GM19328 (cell line): ENCODE results near the gene SLC38A2.
"Not testable (repeated sequence)": the region's sequence is repeated elsewhere in the genome, so short reads cannot be mapped to it uniquely, and the experiment has no call there.

Source experiments
- ATAC-seq: cut with Tn5 transposase; IDR thresholded peaks from one replicate; pipeline ENCODE4 v1.9.1; 2021; ENCODE audit warnings: mild to moderate bottlenecking, moderate library complexity; ENCODE audit not compliant: unreplicated experiment

Gene SLC38A2

DNA sequence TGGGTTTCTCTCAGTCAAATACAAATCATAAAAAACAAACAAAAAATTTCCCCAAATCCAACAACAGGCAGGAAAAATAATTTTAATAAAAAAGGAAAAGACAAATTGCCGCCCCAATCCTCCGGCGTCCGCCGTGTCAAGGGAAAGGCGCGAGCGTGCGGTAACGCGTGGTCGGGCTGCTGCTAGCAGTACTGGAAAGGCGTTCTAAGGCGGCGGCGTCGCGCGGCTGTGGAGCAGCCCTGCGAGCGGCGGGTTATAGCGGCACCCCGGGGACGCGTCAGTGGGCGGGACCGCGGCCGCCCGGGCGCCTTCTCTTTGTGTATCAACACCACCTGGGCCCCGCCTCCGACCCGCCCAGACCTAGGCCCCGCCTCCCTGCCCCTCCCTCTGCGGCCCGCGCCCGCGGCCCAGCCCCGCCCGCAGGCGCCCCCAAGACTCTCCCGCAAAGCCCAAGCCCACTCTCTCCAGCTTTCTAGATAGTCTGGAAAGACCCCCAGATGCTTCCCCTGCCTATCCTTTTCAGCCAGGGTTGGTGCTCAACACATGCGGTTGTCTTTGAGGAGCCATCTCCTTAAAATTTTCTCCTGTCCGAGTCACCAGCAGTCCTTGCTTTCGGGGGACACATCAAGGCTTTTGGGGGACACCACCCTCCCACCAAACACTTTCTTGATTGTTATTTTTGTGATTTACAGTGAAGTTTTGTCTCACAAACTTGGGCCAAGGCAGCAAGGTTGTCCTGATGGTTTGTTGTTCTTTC, at the start of gene SLC38A2:
Gene SLC38A2 (minus strand): TSS at position 230 of the 757 bp plus-strand sequence. CDS start 1,480 bp downstream, outside the sequence.
- peak; percentile 84 for ATAC-seq

- no peak for ATAC-seq
Measured at GRCh38 chr12:46419675-46420074, 47.1 kb upstream of the SLC38A2 start.

- ATAC-seq = no peak
Measured at GRCh38 chr12:46415552-46415951, 43.0 kb upstream of the SLC38A2 start.

GRCh38 chr12:46414591-46415268, 42.2 kb upstream of the SLC38A2 start:
- no peak for ATAC-seq

GRCh38 chr12:46413368-46413767, 40.8 kb upstream of the SLC38A2 start:
- no peak for ATAC-seq

- no peak for ATAC-seq
Measured at GRCh38 chr12:46412857-46413256, 40.3 kb upstream of the SLC38A2 start.

DNA sequence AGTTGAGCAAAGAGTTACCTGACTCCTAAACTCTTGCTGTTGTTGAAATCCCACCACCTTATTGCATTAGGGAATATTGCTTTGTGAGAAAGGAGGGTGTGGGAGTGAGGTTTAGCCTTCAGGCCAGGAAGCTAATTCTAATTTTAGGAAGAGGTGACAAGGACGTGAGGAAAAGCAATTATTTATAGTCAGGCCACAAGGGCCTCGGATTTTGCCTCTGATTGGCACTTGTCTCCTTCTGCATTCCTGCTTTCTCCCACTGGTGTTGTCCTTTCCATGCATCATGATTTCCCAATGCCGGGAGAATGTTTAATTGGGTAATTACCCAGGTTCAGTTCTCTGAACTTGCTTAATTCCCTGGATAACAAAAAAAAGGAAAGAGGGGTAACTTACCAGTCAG, 37.9 kb upstream of the SLC38A2 start:
- no peak for ATAC-seq

DNA sequence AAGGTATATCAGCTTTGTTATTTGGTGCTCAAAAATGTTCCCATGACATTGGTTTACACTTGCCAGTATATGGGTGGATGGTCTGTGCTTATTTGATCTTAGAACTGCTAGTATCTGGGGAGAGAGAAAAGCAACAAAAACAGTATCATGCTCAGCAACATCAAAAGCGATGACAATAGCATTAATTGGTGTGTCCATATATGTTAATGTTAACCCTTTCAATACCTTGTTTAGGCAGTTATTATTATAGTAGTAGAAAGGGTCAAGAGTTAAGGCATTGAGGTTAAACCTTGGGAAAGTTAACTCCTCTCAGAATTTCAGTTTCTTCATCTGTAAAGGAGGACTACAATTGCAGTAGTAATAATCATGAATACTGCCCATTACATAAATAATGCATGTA, 37.4 kb upstream of the SLC38A2 start:
- no peak for ATAC-seq

DNA sequence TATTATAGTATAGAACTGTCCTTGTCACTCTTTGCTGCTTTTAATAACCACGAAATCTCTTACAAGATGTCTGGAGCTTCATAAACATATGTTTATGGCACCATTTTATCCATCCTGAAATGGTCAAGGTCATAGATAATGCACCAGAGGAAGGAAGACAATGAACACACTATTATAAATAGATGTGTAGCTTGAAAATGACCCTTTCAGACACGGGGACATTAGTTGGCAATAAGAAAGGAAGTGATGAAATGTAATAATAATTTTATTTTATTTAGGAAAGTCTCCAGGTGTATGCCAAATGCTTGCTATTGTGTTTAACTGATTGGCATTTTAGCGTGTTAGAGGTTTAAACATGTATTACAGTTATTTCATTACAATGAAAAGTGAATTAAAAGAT, 36.8 kb upstream of the SLC38A2 start:
- no peak for ATAC-seq

- ATAC-seq = no peak
Measured at GRCh38 chr12:46408441-46408840, 35.9 kb upstream of the SLC38A2 start.

DNA sequence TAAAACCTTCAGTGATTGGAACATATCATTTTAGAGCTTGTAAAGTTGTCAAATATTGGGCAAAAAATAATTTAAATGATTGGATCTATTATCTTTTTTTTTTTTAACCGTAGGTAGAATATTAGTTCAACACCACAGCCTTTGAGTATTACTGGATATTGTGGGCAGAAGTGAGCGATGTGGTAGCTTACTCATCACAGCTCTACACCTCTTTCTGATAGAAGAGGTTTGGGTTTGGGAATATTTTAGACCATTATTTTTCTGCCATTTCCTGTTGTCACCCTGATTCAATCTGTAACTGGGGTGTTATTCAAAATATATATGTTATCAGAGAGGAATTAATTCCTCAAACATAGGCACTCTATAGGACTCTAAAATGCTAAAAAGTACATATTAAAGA, 34.8 kb upstream of the SLC38A2 start:
- no peak for ATAC-seq

GRCh38 chr12:46406352-46407027, 33.9 kb upstream of the SLC38A2 start:
- no peak for ATAC-seq

DNA sequence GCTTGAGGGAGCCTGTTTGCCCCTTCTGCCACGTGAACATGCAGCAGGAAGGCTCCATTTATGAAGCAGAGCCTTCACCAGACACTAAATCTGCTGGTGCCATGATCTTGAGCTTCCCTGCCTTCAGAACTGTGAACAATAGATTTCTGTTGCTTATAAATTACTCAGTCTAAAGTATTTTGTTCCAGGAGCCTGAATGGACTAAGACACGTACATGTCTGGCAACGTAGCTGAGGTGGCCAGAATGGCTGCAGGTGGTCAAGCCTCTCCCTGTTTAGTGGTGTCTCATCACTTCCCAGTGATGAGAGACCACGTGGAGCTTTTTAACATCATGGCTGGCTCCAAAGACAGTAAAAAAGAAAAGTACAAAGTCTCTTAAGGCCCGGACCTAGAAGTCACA, 32.2 kb upstream of the SLC38A2 start:
- no peak for ATAC-seq

DNA sequence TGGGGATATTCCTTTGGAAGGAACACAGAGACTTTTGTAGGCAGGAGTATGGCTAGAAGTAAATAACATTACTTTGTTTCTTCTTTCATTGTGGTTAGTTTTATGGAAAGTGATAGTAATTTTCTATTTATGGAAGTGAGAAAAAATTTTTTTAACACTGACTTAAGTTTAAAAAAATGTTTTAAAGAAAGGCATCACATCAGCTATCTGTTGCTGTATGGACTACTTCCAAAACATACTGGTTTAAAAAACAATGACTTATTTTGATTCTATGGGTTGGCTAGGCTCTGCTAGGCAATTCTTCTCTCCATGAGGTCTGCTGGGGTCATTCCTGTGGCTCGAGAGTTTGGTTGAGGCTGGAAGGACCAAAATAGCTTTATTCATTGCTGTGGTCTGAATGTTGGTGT, 31.7 kb upstream of the SLC38A2 start:
- ATAC-seq = no peak

- no peak for ATAC-seq
Measured at GRCh38 chr12:46403719-46404070, 31.1 kb upstream of the SLC38A2 start.

GRCh38 chr12:46402941-46403718, 30.6 kb upstream of the SLC38A2 start:
- no peak for ATAC-seq

GRCh38 chr12:46402451-46402850, 29.9 kb upstream of the SLC38A2 start:
- no peak for ATAC-seq

GRCh38 chr12:46401662-46402061, 29.1 kb upstream of the SLC38A2 start:
- no peak for ATAC-seq

- no peak for ATAC-seq
Measured at GRCh38 chr12:46400406-46400805, 27.8 kb upstream of the SLC38A2 start.

- ATAC-seq = not testable (repeated sequence)
Measured at GRCh38 chr12:46399461-46400248, 27.1 kb upstream of the SLC38A2 start.
